B cell (primary cell): ENCODE results near the gene ATP6V0A1.

Source experiments
- EZH2 ChIP-seq: IDR thresholded peaks from 2 replicates; pipeline ENCODE4 v1.6.1; 2012; ENCODE audit warnings: borderline replicate concordance, low read depth, mild to moderate bottlenecking, moderate library complexity, low read length; ENCODE audit not compliant: insufficient read depth, poor library complexity, severe bottlenecking
- TF ChIP-seq, protein P1 (sequence below): fragments of 200-600 bp; IDR thresholded peaks from one replicate; pipeline ENCODE4 v1.8.0; 2022; ENCODE audit warnings: antibody characterized with exemption, mild to moderate bottlenecking

DNA sequence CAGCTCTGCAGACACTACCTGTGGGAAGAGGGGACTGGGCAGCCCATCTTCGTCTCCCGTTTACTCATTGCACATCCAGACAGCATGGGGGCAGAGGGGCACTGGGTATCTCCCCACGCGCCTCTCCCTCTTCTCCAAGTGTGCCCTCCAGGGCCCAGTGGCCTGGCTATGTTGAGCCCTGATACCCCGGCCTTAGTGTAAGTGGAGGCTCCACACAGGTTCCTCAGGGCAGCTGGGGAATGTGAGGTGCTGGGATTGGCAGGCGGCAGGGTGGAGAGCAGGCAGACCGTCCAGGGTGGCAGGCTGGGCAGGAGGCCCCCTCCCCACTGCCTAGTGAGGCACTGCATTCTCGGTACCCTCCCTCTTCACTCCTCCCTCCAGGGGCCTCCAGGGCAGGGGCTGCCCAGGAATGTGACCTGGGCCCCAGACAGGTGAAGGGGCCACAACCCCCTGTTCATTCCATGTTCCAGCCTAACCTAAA lies 64.2 kb downstream of the ATP6V0A1 start:
- TF ChIP-seq, protein P1, sequence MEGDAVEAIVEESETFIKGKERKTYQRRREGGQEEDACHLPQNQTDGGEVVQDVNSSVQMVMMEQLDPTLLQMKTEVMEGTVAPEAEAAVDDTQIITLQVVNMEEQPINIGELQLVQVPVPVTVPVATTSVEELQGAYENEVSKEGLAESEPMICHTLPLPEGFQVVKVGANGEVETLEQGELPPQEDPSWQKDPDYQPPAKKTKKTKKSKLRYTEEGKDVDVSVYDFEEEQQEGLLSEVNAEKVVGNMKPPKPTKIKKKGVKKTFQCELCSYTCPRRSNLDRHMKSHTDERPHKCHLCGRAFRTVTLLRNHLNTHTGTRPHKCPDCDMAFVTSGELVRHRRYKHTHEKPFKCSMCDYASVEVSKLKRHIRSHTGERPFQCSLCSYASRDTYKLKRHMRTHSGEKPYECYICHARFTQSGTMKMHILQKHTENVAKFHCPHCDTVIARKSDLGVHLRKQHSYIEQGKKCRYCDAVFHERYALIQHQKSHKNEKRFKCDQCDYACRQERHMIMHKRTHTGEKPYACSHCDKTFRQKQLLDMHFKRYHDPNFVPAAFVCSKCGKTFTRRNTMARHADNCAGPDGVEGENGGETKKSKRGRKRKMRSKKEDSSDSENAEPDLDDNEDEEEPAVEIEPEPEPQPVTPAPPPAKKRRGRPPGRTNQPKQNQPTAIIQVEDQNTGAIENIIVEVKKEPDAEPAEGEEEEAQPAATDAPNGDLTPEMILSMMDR: no peak
- no peak for TF ChIP-seq EZH2
